SH-SY5Y (cell line): Measurements from ENCODE around the gene ARRDC5.

ENCODE experiments used
- GATA2 ChIP-seq: IDR thresholded peaks from 2 replicates; pipeline ENCODE4 v1.6.1; 2011; ENCODE audit warnings: mild to moderate bottlenecking, low read depth, low read length
- GATA3 ChIP-seq: IDR thresholded peaks from 2 replicates; pipeline ENCODE4 v1.6.1; 2011; ENCODE audit warnings: low read depth, mild to moderate bottlenecking, low read length, moderate library complexity

- TF ChIP-seq GATA3 (no peak), GATA2 (no peak)
Measured at GRCh38 chr19:4878491-4878968, 24.2 kb downstream of the ARRDC5 start.
